MCF 10A (cell line): Measurements from ENCODE around the gene RPL22. TPM values are rescaled to one million over a fixed set of nuclear protein-coding genes. Genes with fewer than 3 reads are reported as not detected.

Source experiments
- BruUV-seq: library from RNA; stranded (reverse); fragments of 400-500 nt; replicated peaks from 2 replicates; lab custom pipeline; 2021; lab: Mats Ljungman, UMichigan
- CTCF ChIA-PET: fragments of 300-600 bp; sonication (Branson Sonifier 250); formaldehyde crosslinking; extraction: SDS; loops from one replicate; lab custom pipeline; 2021; ENCODE audit warnings: antibody characterized with exemption, inconsistent platforms; lab: Yijun Ruan, JAX
- POLR2A ChIA-PET: fragments of 300-600, 350-650 bp; sonication (Branson Sonifier 250); formaldehyde crosslinking; extraction: SDS; loops from one replicate; lab custom pipeline; 2020; ENCODE audit warnings: antibody characterized with exemption, inconsistent platforms; lab: Yijun Ruan, JAX
- DNase-seq: peaks from one replicate; pipeline ENCODE4 v3.0.0-alpha.2; 2018; ENCODE audit not compliant: unreplicated experiment
- H3K27ac Mint-ChIP-seq: one replicate; pipeline ENCODE4 v1.8.0; 2022; ENCODE audit warnings: mild to moderate bottlenecking, low read depth, mixed read lengths; ENCODE audit not compliant: unreplicated experiment
- H3K27me3 Mint-ChIP-seq: one replicate; pipeline ENCODE4 v1.8.0; 2022; ENCODE audit warnings: mixed read lengths; ENCODE audit not compliant: insufficient read depth, unreplicated experiment
- H3K36me3 Mint-ChIP-seq: one replicate; pipeline ENCODE4 v1.8.0; 2022; ENCODE audit warnings: mild to moderate bottlenecking, moderate library complexity, mixed read lengths; ENCODE audit not compliant: insufficient read depth, unreplicated experiment
- H3K4me1 Mint-ChIP-seq: one replicate; pipeline ENCODE4 v1.8.0; 2022; ENCODE audit warnings: mixed read lengths; ENCODE audit not compliant: insufficient read depth, unreplicated experiment
- H3K4me3 Mint-ChIP-seq: one replicate; pipeline ENCODE4 v1.8.0; 2022; ENCODE audit warnings: mild to moderate bottlenecking, moderate library complexity, mixed read lengths; ENCODE audit not compliant: unreplicated experiment
- H3K9me3 Mint-ChIP-seq: one replicate; pipeline ENCODE4 v1.8.0; 2022; ENCODE audit warnings: mixed read lengths; ENCODE audit not compliant: unreplicated experiment
- CTCF ChIP-seq: fragments of 200-600 bp; IDR thresholded peaks from one replicate; pipeline ENCODE4 v1.8.0; 2022; ENCODE audit warnings: antibody characterized with exemption, mild to moderate bottlenecking; ENCODE audit not compliant: unreplicated experiment
- intact Hi-C: fragments of 100-400 bp; cut with micrococcal nuclease; formaldehyde crosslinking; loops from 2 replicates; pipeline ENCODE4 v1.14.1; 2022
- total RNA-seq: library from RNA; stranded (reverse); gene quantifications from 2 replicates; pipeline ENCODE4 v1.2.3, GENCODE V29; 2022

The RPL22 gene
- total RNA-seq, 1 experiment from 2014 or later = 477 TPM

GRCh38 chr1:6218375-6219164, 19.2 kb upstream of the RPL22 start:
- TF ChIP-seq CTCF = no peak
- H3K27me3 Mint-ChIP-seq = no peaks in the 10 kb centered on the region
- peaks cover 11% of the 10 kb centered on the region for H3K36me3 Mint-ChIP-seq
- no peaks in the 10 kb centered on the region for H3K9me3 Mint-ChIP-seq
- intact Hi-C loops = no loop called here
- ChIA-PET CTCF (no interaction called here), POLR2A (interaction anchor here (0.9 kb wide), 1 partner anchor 14 kb away, joined by 3 read pairs; no protein-coding TSS in a partner anchor)
- no TSS peak for BruUV-seq
- H3K4me3 Mint-ChIP-seq = no peak overlapping the region
- no peak for DNase-seq
- H3K4me1 Mint-ChIP-seq = peaks cover 9% of the 10 kb centered on the region
- H3K27ac Mint-ChIP-seq = no peak overlapping the region

- no peaks in the 10 kb centered on the region for H3K36me3 Mint-ChIP-seq
- H3K27ac Mint-ChIP-seq = no peak overlapping the region
- CTCF ChIA-PET = interaction anchor here (0.7 kb wide), 1 partner anchor 13 kb away, joined by 3 read pairs; the partner anchor contains the start of gene RPL22
- no peaks in the 10 kb centered on the region for H3K9me3 Mint-ChIP-seq
- no peaks in the 10 kb centered on the region for H3K4me1 Mint-ChIP-seq
- POLR2A ChIA-PET = interaction anchor here (0.6 kb wide), 1 partner anchor 106 kb away, joined by 3 read pairs; no protein-coding TSS in a partner anchor
- no TSS peak for BruUV-seq
- no peak for DNase-seq
- intact Hi-C loops = no loop called here
- H3K27me3 Mint-ChIP-seq = no peaks in the 10 kb centered on the region
- TF ChIP-seq CTCF = no peak
- H3K4me3 Mint-ChIP-seq = no peak overlapping the region
Observed at GRCh38 chr1:6212193-6212959, 13.0 kb upstream of the RPL22 start.

- no peaks in the 10 kb centered on the region for H3K27me3 Mint-ChIP-seq
- no peaks in the 10 kb centered on the region for H3K9me3 Mint-ChIP-seq
- H3K4me3 Mint-ChIP-seq = no peak overlapping the region
- no peak for DNase-seq
- no TSS peak for BruUV-seq
- ChIA-PET CTCF (interaction anchor here (0.7 kb wide), 1 partner anchor 12 kb away, joined by 3 read pairs; the partner anchor contains the start of gene RPL22), POLR2A (no interaction called here)
- no peak for TF ChIP-seq CTCF
- H3K27ac Mint-ChIP-seq = no peak overlapping the region
- no peaks in the 10 kb centered on the region for H3K4me1 Mint-ChIP-seq
- H3K36me3 Mint-ChIP-seq = no peaks in the 10 kb centered on the region
- intact Hi-C loops = no loop called here
Observed at GRCh38 chr1:6211731-6212130, 12.3 kb upstream of the RPL22 start.
